Pulmonary artery endothelial cell (primary cell): Measurements from ENCODE around the gene C12orf42. TPM values are rescaled to one million over a fixed set of nuclear protein-coding genes. Genes with fewer than 3 reads are reported as not detected.

Source experiments
- DNase-seq: peaks from one replicate; pipeline ENCODE4 v3.0.0-alpha.2; 2011; ENCODE audit warnings: low read depth, low spot score
- total RNA-seq: library from RNA; depleted of rRNA; stranded (reverse); fragments of >200 nt; gene quantifications from 2 replicates; pipeline ENCODE4 v1.2.3, GENCODE V29; 2014

The C12orf42 gene
- total RNA-seq, 1 donor from 2014 or later, result not detected

GRCh38 chr12:103272949-103273348 lies 222.8 kb downstream of the C12orf42 start:
- DNase-seq, result no peak

- DNase-seq, result no peak
Observed at GRCh38 chr12:103269946-103270345, 225.8 kb downstream of the C12orf42 start.

GRCh38 chr12:103268831-103269514 lies 226.8 kb downstream of the C12orf42 start:
- no peak for DNase-seq

- no peak for DNase-seq
Observed at GRCh38 chr12:103257763-103258162, 238.0 kb downstream of the C12orf42 start.

Other genes starting within 250 kb of the C12orf42 start
- gene STAB2, start 91.3 kb upstream of the C12orf42 start, total RNA-seq, result not detected in 2 replicates